ENCODE measurements around the gene GALNT2.

The GALNT2 gene

DNA sequence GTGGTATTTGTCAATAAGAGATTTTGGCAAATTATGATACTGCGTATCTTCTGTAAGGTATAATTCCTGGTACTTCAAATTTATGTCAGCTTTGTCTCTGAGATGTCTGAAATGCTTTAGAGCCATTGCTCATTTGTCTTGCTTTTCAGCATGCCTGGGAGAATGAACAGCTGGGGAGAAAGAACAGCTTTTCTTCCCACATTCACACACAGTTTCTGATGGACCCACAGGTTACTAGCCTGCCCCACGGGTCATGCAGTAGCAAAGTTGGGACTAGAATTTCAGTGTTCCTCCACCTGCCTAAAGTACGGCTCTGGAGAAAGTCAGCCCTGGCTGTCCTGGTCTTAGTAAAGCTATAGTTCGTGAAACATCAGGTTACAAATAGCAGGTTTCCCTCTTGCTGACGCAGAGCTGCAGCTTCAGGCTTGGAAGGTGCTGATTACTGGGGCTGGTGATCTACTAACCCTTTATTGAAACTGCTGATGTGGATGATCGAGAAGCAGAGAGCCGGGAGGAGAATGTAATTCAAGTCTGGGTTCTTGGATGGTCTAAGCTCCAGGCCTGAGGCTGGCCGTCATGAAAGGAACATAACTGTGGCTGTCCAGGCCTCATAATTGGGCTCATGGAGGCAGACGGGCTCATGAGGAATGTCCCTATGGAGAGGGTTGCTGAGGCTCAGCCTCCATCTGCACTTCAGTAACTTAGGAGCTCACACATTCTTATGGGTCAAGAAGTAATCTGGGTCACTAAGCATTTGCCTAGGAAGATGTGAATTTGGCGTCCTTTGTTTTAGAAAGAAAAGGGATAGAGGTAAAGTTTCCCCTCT lies 12.4 kb downstream of the GALNT2 start:
- no peak for DNase-seq (ENCODE audit: low spot score)
- in situ Hi-C loops (cut with MboI; ENCODE audit: low pct_unique_long_range_greater_than_20kb, low sequenced_read_pairs, unreplicated experiment) = no loop called here
- TF ChIP-seq, protein P1, sequence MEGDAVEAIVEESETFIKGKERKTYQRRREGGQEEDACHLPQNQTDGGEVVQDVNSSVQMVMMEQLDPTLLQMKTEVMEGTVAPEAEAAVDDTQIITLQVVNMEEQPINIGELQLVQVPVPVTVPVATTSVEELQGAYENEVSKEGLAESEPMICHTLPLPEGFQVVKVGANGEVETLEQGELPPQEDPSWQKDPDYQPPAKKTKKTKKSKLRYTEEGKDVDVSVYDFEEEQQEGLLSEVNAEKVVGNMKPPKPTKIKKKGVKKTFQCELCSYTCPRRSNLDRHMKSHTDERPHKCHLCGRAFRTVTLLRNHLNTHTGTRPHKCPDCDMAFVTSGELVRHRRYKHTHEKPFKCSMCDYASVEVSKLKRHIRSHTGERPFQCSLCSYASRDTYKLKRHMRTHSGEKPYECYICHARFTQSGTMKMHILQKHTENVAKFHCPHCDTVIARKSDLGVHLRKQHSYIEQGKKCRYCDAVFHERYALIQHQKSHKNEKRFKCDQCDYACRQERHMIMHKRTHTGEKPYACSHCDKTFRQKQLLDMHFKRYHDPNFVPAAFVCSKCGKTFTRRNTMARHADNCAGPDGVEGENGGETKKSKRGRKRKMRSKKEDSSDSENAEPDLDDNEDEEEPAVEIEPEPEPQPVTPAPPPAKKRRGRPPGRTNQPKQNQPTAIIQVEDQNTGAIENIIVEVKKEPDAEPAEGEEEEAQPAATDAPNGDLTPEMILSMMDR (IDR thresholded peaks at IDR 0.05; ENCODE audit: extremely low read depth, insufficient read depth, missing control alignments) = no peak

DNA sequence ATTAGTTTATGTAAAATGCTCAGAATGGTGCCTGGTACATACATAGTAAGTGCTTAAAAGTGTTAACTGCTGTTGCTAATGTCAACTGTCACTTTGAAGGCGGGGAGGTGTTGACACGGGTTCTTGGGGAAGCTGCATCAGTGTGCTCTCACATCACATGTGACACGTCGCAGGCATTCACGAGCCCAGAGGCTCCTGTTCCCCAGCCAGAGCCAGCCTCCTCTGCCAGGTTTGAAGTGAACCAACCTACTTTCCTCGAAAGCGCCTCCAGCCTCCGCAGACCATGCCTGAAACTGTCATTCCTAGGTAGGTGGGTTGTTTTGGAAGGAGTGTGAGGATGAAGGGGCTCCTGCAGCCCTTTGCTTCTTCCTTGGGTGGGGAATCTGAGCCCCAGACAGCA lies 13.8 kb downstream of the GALNT2 start:
- in situ Hi-C loops (cut with MboI; ENCODE audit: low pct_unique_long_range_greater_than_20kb, low sequenced_read_pairs, unreplicated experiment) = no loop called here
- DNase-seq (ENCODE audit: low spot score) = no peak
- TF ChIP-seq, protein P1 (IDR thresholded peaks at IDR 0.05; ENCODE audit: extremely low read depth, insufficient read depth, missing control alignments) = no peak

DNA sequence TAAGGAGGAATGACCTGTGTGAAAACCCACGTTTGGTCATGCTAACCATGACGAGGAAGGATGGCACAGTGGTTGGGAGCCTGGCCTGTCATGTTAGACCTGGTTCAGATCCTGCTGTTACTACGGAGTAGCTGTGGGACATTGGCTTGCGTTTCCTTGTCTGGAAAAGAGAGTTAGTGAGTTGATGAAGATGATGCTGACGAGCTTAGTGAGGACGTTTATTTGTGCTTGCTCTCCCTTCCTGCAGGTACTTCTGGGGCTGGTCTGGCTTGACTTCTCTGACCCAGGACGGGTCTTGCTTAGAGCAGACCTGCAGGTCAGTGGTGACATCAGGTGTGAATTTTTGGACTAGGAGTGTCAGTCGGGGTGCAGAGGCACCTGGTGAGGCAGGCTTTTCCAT lies 14.7 kb downstream of the GALNT2 start:
- TF ChIP-seq, protein P1 (IDR thresholded peaks at IDR 0.05; ENCODE audit: extremely low read depth, insufficient read depth, missing control alignments) = no peak
- no peak for DNase-seq (ENCODE audit: low spot score)
- in situ Hi-C loops (cut with MboI; ENCODE audit: low pct_unique_long_range_greater_than_20kb, low sequenced_read_pairs, unreplicated experiment) = no loop called here

- no peak for DNase-seq (ENCODE audit: low spot score)
- TF ChIP-seq, protein P1 (IDR thresholded peaks at IDR 0.05; ENCODE audit: extremely low read depth, insufficient read depth, missing control alignments) = no peak
- in situ Hi-C loops (cut with MboI; ENCODE audit: low pct_unique_long_range_greater_than_20kb, low sequenced_read_pairs, unreplicated experiment) = no loop called here
Measured at GRCh38 chr1:230082211-230082610, 15.2 kb downstream of the GALNT2 start.

- no peak for DNase-seq (ENCODE audit: low spot score)
- in situ Hi-C loops (cut with MboI; ENCODE audit: low pct_unique_long_range_greater_than_20kb, low sequenced_read_pairs, unreplicated experiment) = no loop called here
- TF ChIP-seq, protein P1 (IDR thresholded peaks at IDR 0.05; ENCODE audit: extremely low read depth, insufficient read depth, missing control alignments) = no peak
Measured at GRCh38 chr1:230083053-230083452, 16.0 kb downstream of the GALNT2 start.

GRCh38 chr1:230083746-230084407 lies 16.8 kb downstream of the GALNT2 start:
- in situ Hi-C loops (cut with MboI; ENCODE audit: low pct_unique_long_range_greater_than_20kb, low sequenced_read_pairs, unreplicated experiment) = no loop called here
- no peak for DNase-seq (ENCODE audit: low spot score)
- TF ChIP-seq, protein P1 (IDR thresholded peaks at IDR 0.05; ENCODE audit: extremely low read depth, insufficient read depth, missing control alignments) = no peak
